Measurements from ENCODE around the gene MFF. TPM values are rescaled to one million over a fixed set of nuclear protein-coding genes. Genes with fewer than 3 reads are reported as not detected.

MFF gene
- total RNA-seq, 1 experiment from 2014 or later = 68.2 TPM

DNA sequence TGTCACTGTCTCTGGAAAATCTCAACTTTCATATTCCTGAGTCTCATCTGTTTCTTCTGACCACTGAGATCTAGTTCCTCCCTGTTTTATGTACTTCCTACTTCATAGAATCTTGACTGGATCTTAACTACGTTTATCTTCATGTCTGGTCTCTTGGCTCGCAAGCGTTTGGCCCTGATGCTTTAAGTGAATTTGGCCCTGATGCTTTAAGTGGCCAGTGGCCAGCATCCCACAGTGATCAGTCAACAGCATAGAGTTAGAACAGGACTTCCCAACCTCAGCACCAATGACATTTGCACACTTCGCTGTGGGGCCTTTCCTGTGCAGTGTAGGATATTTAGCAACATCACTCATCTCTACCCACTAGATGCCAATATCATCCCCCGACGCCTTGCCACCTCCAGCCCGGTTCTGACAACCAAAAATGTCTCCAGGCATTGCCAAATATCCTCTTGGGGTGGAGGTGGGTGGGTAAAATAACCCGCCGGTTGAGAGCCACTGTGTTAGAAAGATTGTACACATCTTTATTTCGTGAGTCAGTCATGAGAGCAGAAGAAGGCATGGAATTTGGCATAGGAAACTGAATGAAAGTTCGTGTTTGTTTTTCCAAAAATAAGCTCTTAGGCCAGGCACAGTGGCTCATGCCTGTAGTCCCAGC, 41.8 kb downstream of the MFF start:
- no TSS peak for BruUV-seq (replicated peaks)
- H3K79me2 ChIP-seq (ENCODE audit: insufficient read depth, low read length) = no peaks in the 10 kb centered on the region
- no peaks in the 10 kb centered on the region for H3K4me1 ChIP-seq (ENCODE audit: control insufficient read depth in 1 of 2, insufficient read depth in 2 of 2, low read length in 2 of 2)
- no peak overlapping the region for H3K4me2 ChIP-seq (ENCODE audit: low read length)
- TF ChIP-seq CBX3 (IDR thresholded peaks at IDR 0.05; ENCODE audit: low read depth) (no peak), FOSL1 (IDR thresholded peaks at IDR 0.05; ENCODE audit: low read depth) (no peak), SIN3A (IDR thresholded peaks at IDR 0.05; ENCODE audit: low read depth) (no peak), ZNF274 (IDR thresholded peaks at IDR 0.05; ENCODE audit: low read depth, low read length) (no peak), TCF7L2 (IDR thresholded peaks at IDR 0.05; ENCODE audit: borderline replicate concordance, extremely low read depth, insufficient read depth, insufficient read length) (no peak), POLR2A (IDR thresholded peaks at IDR 0.05; ENCODE audit: borderline replicate concordance, extremely low read depth, insufficient read depth, insufficient read length) (no peak), SP1 (IDR thresholded peaks at IDR 0.05; ENCODE audit: low read depth) (no peak), ELF1 (IDR thresholded peaks at IDR 0.05; ENCODE audit: borderline replicate concordance, low read depth) (no peak), RAD21 (IDR thresholded peaks at IDR 0.05; ENCODE audit: low read depth) (no peak), SRF (IDR thresholded peaks at IDR 0.05; ENCODE audit: low read depth) (no peak), ZFX (IDR thresholded peaks at IDR 0.05) (no peak), EGR1 (IDR thresholded peaks at IDR 0.05; ENCODE audit: low read depth) (no peak), YY1 (IDR thresholded peaks at IDR 0.05; ENCODE audit: extremely low read depth, insufficient replicate concordance, low read depth, low read length) (no peak), EZH2phosphoT487 (IDR thresholded peaks at IDR 0.05; ENCODE audit: borderline replicate concordance) (no peak), ZBTB33 (IDR thresholded peaks at IDR 0.05; ENCODE audit: extremely low read depth, insufficient replicate concordance, low read length) (no peak), JUND (IDR thresholded peaks at IDR 0.05) (no peak), ATF3 (IDR thresholded peaks at IDR 0.05) (no peak)
- TF ChIP-seq, protein P1, sequence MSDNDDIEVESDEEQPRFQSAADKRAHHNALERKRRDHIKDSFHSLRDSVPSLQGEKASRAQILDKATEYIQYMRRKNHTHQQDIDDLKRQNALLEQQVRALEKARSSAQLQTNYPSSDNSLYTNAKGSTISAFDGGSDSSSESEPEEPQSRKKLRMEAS (IDR thresholded peaks at IDR 0.05) = no peak
- no peak overlapping the region for H3K27ac ChIP-seq (ENCODE audit: low read depth, low read length)
- H2AFZ ChIP-seq (ENCODE audit: low read depth, low read length, poor library complexity, severe bottlenecking) = no peak overlapping the region
- ChIA-PET RAD21 (ENCODE audit: low non-redundant PET in 1 of 2, low total read pairs in 2 of 2, uncharacterized antibody in 2 of 2, unreplicated experiment in 2 of 2) (no interaction called here), POLR2A (no interaction called here), CTCF (no interaction called here)
- DNase-seq (ENCODE audit: low read depth, low spot score) (no peak), ATAC-seq (no peak)
- intact Hi-C loops (cut with micrococcal nuclease) = no loop called here
- no peaks in the 10 kb centered on the region for H3K36me3 ChIP-seq (ENCODE audit: control insufficient read depth in 1 of 2, insufficient read depth in 2 of 2, low read length in 2 of 2)
- no peaks in the 10 kb centered on the region for H3K27me3 ChIP-seq (ENCODE audit: insufficient read depth, low read length)
- no peaks in the 10 kb centered on the region for H4K20me1 ChIP-seq (ENCODE audit: insufficient read depth)
- H3K9me3 ChIP-seq (ENCODE audit: control insufficient read depth in 1 of 2, insufficient read depth in 1 of 2, low read depth in 1 of 2, low read length in 2 of 2) = no peaks in the 10 kb centered on the region
- no peak overlapping the region for H3K4me3 ChIP-seq (replicated peaks in 1 of 2; ENCODE audit: low read depth in 1 of 2, low read length in 2 of 2)
- no peaks in the 10 kb centered on the region for H3K9me2 ChIP-seq (ENCODE audit: insufficient read depth)
- no peak overlapping the region for H3K9ac ChIP-seq (ENCODE audit: low read length)

All from HCT116 (cell line).